ENCODE results near the gene ASXL2.

Gene ASXL2

GRCh38 chr2:25787020-25787419, 91.3 kb downstream of the ASXL2 start:
- Histone ChIP-seq H4K20me1 (ENCODE audit: insufficient read depth, low read length) (no peaks in the 10 kb centered on the region), H2AFZ (ENCODE audit: low read length) (no peak overlapping the region), H3K36me3 (replicated peaks; ENCODE audit: insufficient read depth, low read length) (no peaks in the 10 kb centered on the region), H3K9me3 (replicated peaks; ENCODE audit: insufficient read depth, low read length) (no peaks in the 10 kb centered on the region), H3K27ac (ENCODE audit: low read length) (no peak overlapping the region), H3F3A (ENCODE audit: insufficient read depth, low read length) (no peaks in the 10 kb centered on the region), H3K9me2 (replicated peaks; ENCODE audit: insufficient read depth, low read length) (no peaks in the 10 kb centered on the region), H3K9ac (ENCODE audit: low read length) (no peak overlapping the region), H3K27me3 (replicated peaks; ENCODE audit: insufficient read depth, low read length) (no peaks in the 10 kb centered on the region), H3K79me2 (ENCODE audit: low read length) (0 out of 2 replicates have a peak, but pooled peaks cover 5% of the 10 kb centered on the region), H3K4me3 (ENCODE audit: low read length) (no peak overlapping the region), H3K4me2 (ENCODE audit: low read depth, low read length) (no peak overlapping the region), H3K4me1 (ENCODE audit: low read length) (no peaks in the 10 kb centered on the region)
- TF ChIP-seq CTCF (IDR thresholded peaks at IDR 0.05; ENCODE audit: low read length) (no peak), EZH2 (optimal IDR thresholded peaks at IDR 0.05; ENCODE audit: low read depth, low read length) (no peak), EZH2phosphoT487 (IDR thresholded peaks at IDR 0.05; ENCODE audit: low read length) (no peak)
- no peak for DNase-seq

- TF ChIP-seq EZH2 (optimal IDR thresholded peaks at IDR 0.05; ENCODE audit: low read depth, low read length): no peak
- TF ChIP-seq EZH2phosphoT487 (IDR thresholded peaks at IDR 0.05; ENCODE audit: low read length): no peak
- TF ChIP-seq CTCF (IDR thresholded peaks at IDR 0.05; ENCODE audit: low read length): no peak
- Histone ChIP-seq H3K4me3 (ENCODE audit: low read length) (no peak overlapping the region), H3K4me1 (ENCODE audit: low read length) (no peaks in the 10 kb centered on the region), H3K9me2 (replicated peaks; ENCODE audit: insufficient read depth, low read length) (no peaks in the 10 kb centered on the region), H3K27ac (ENCODE audit: low read length) (no peak overlapping the region), H3K36me3 (replicated peaks; ENCODE audit: insufficient read depth, low read length) (no peaks in the 10 kb centered on the region), H3K4me2 (ENCODE audit: low read depth, low read length) (no peak overlapping the region), H2AFZ (ENCODE audit: low read length) (no peak overlapping the region), H3K27me3 (replicated peaks; ENCODE audit: insufficient read depth, low read length) (no peaks in the 10 kb centered on the region), H3K9me3 (replicated peaks; ENCODE audit: insufficient read depth, low read length) (no peaks in the 10 kb centered on the region), H3K9ac (ENCODE audit: low read length) (no peak overlapping the region), H4K20me1 (ENCODE audit: insufficient read depth, low read length) (no peaks in the 10 kb centered on the region), H3K79me2 (ENCODE audit: low read length) (no peaks in the 10 kb centered on the region), H3F3A (ENCODE audit: insufficient read depth, low read length) (no peaks in the 10 kb centered on the region)
- no peak for DNase-seq
Measured at GRCh38 chr2:25784404-25784803, 93.9 kb downstream of the ASXL2 start.

- no peaks in the 10 kb centered on the region for H3K9me2 ChIP-seq (replicated peaks; ENCODE audit: insufficient read depth, low read length)
- no peak overlapping the region for H3K4me3 ChIP-seq (ENCODE audit: low read length)
- H3K9ac ChIP-seq (ENCODE audit: low read length): no peak overlapping the region
- no peaks in the 10 kb centered on the region for H4K20me1 ChIP-seq (ENCODE audit: insufficient read depth, low read length)
- no peaks in the 10 kb centered on the region for H3K27me3 ChIP-seq (replicated peaks; ENCODE audit: insufficient read depth, low read length)
- H2AFZ ChIP-seq (ENCODE audit: low read length): no peak overlapping the region
- no peaks in the 10 kb centered on the region for H3K4me1 ChIP-seq (ENCODE audit: low read length)
- H3K9me3 ChIP-seq (replicated peaks; ENCODE audit: insufficient read depth, low read length): no peaks in the 10 kb centered on the region
- no peaks in the 10 kb centered on the region for H3K79me2 ChIP-seq (ENCODE audit: low read length)
- no peaks in the 10 kb centered on the region for H3F3A ChIP-seq (ENCODE audit: insufficient read depth, low read length)
- H3K4me2 ChIP-seq (ENCODE audit: low read depth, low read length): no peak overlapping the region
- DNase-seq: no peak
- H3K27ac ChIP-seq (ENCODE audit: low read length): no peak overlapping the region
- H3K36me3 ChIP-seq (replicated peaks; ENCODE audit: insufficient read depth, low read length): no peaks in the 10 kb centered on the region
- TF ChIP-seq CTCF (IDR thresholded peaks at IDR 0.05; ENCODE audit: low read length) (no peak), EZH2phosphoT487 (IDR thresholded peaks at IDR 0.05; ENCODE audit: low read length) (no peak)
Measured at GRCh38 chr2:25777077-25777476, 101.2 kb downstream of the ASXL2 start.
